Endothelial cell of umbilical vein (primary cell): ENCODE data around the gene TOMM34. TPM values are rescaled to one million over a fixed set of nuclear protein-coding genes. Genes with fewer than 3 reads are reported as not detected.

Experiments
- BruUV-seq: library from RNA; stranded (reverse); fragments of 400-500 nt; replicated peaks from 2 replicates; lab custom pipeline; 2021; lab: Mats Ljungman, UMichigan
- CTCF ChIA-PET: fragments of 300-600, 350-600 bp; sonication (Branson Sonifier 250); formaldehyde crosslinking; loops from one replicate; lab custom pipeline; 2021; ENCODE audit warnings: antibody characterized with exemption, inconsistent platforms; lab: Charles Lee
- POLR2A ChIA-PET: fragments of 300-600, 350-600 bp; sonication (Branson Sonifier 250); formaldehyde crosslinking; loops from one replicate; lab custom pipeline; 2021; ENCODE audit warnings: antibody characterized with exemption, inconsistent platforms; lab: Charles Lee
- DNase-seq: peaks from one replicate; pipeline ENCODE4 v3.0.0-alpha.2; 2011; ENCODE audit warnings: low read depth, low spot score
- FAIRE-seq: peaks from 2 replicates; lab custom pipeline; 2011; peaks lifted over from hg19 to GRCh38; lab: Jason Lieb, UNC
- H2AFZ ChIP-seq: 2 replicates; pipeline ENCODE4 v1.6.0; 2012; ENCODE audit warnings: low read depth, low read length, control low read depth, inconsistent platforms
- H3K27ac ChIP-seq: 2 replicates; pipeline ENCODE4 v1.5.1; 2011; ENCODE audit warnings: low read depth, mild to moderate bottlenecking, control low read depth, low read length, moderate library complexity; ENCODE audit not compliant: insufficient read depth
- H3K27me3 ChIP-seq, 2 experiments: 2 replicates each; pipeline versions ENCODE4 v1.6.0 to v1.6.1; 2011; ENCODE audit warnings: low read length in 2 of 2, mixed read lengths in 1 of 2; ENCODE audit not compliant: control insufficient read depth in 2 of 2, insufficient read depth in 2 of 2
- H3K36me3 ChIP-seq, 2 experiments: 2 replicates in 1 of 2; 3 replicates in 1 of 2; pipeline ENCODE4 v1.5.1; 2011; ENCODE audit warnings: low read length in 2 of 2, mild to moderate bottlenecking in 1 of 2, moderate library complexity in 1 of 2; ENCODE audit not compliant: control insufficient read depth in 2 of 2, insufficient read depth in 2 of 2; ENCODE audit errors: extremely low read depth in 1 of 2
- H3K4me1 ChIP-seq: 3 replicates; pipeline ENCODE4 v1.5.1; 2011; ENCODE audit warnings: mild to moderate bottlenecking, low read length; ENCODE audit not compliant: control insufficient read depth, insufficient read depth; ENCODE audit errors: extremely low read depth
- H3K4me2 ChIP-seq: 2 replicates; pipeline ENCODE4 v1.6.1; 2011; ENCODE audit warnings: low read length, control low read depth, mixed read lengths; ENCODE audit not compliant: insufficient read depth
- H3K4me3 ChIP-seq, 3 experiments: fragments of 200-600 bp in 1 of 3; sonication (generic), shearing (Covaris generic) in 1 of 3; replicated peaks in 1 of 3; 2 replicates each; pipeline ENCODE4 v1.5.1; 2011 to 2016; ENCODE audit warnings: control low read depth in 3 of 3, low read length in 3 of 3, mild to moderate bottlenecking in 2 of 3, inconsistent platforms in 1 of 3, low read depth in 1 of 3, moderate library complexity in 1 of 3; ENCODE audit not compliant: insufficient read depth in 1 of 3
- H3K79me2 ChIP-seq: 2 replicates; pipeline ENCODE4 v1.6.0; 2012; ENCODE audit warnings: low read length, inconsistent platforms; ENCODE audit not compliant: control insufficient read depth, insufficient read depth
- H3K9ac ChIP-seq: replicated peaks from 2 replicates; pipeline ENCODE3; 2011; ENCODE audit warnings: low read length, control low read depth; ENCODE audit not compliant: insufficient read depth; ENCODE audit errors: extremely low read depth
- H3K9me1 ChIP-seq: replicated peaks from 3 replicates; pipeline ENCODE4 v1.6.0; 2011; ENCODE audit warnings: mild to moderate bottlenecking, low read length; ENCODE audit not compliant: control insufficient read depth, insufficient read depth; ENCODE audit errors: extremely low read depth
- H3K9me3 ChIP-seq: replicated peaks from 2 replicates; pipeline ENCODE4 v1.5.1; 2012; ENCODE audit warnings: low read length, inconsistent platforms; ENCODE audit not compliant: control insufficient read depth, insufficient read depth
- H4K20me1 ChIP-seq: replicated peaks from 2 replicates; pipeline ENCODE3; 2011; ENCODE audit warnings: mild to moderate bottlenecking, low read length; ENCODE audit not compliant: control insufficient read depth, insufficient read depth; ENCODE audit errors: extremely low read depth
- CTCF ChIP-seq, 2 donors: IDR thresholded peaks; 1 replicate in 1 of 2; 2 replicates in 1 of 2; pipeline ENCODE4 v1.5.1; 2011; ENCODE audit warnings: low read length in 2 of 2, mild to moderate bottlenecking in 2 of 2, moderate library complexity in 2 of 2, control low read depth in 1 of 2, inconsistent platforms in 1 of 2, low read depth in 1 of 2; ENCODE audit not compliant: insufficient read depth in 1 of 2; ENCODE audit errors: extremely low read depth in 1 of 2
- EZH2 ChIP-seq: IDR thresholded peaks from 2 replicates; pipeline ENCODE4 v1.6.1; 2012; ENCODE audit warnings: borderline replicate concordance, low read depth, mild to moderate bottlenecking, moderate library complexity, low read length, inconsistent platforms; ENCODE audit not compliant: severe bottlenecking
- FOS ChIP-seq: IDR thresholded peaks from 2 replicates; pipeline ENCODE4 v1.6.1; 2011; ENCODE audit warnings: mild to moderate bottlenecking, low read length, moderate library complexity, borderline replicate concordance; ENCODE audit not compliant: insufficient read depth
- GATA2 ChIP-seq: IDR thresholded peaks from 2 replicates; pipeline ENCODE4 v1.7.0; 2011; ENCODE audit warnings: low read depth, mild to moderate bottlenecking, moderate library complexity, mixed read lengths, low read length; ENCODE audit not compliant: insufficient read length, insufficient read depth
- JUN ChIP-seq: IDR thresholded peaks from 2 replicates; pipeline ENCODE4 v1.6.1; 2011; ENCODE audit warnings: borderline replicate concordance, low read depth; ENCODE audit not compliant: insufficient read length, insufficient read depth
- MAX ChIP-seq: IDR thresholded peaks from 2 replicates; pipeline ENCODE4 v1.6.1; 2011; ENCODE audit not compliant: insufficient read depth, insufficient read length
- MYC ChIP-seq: IDR thresholded peaks from one replicate; pipeline ENCODE4 v1.6.1; 2011; ENCODE audit warnings: mild to moderate bottlenecking, low read depth, low read length
- POLR2A ChIP-seq: IDR thresholded peaks from 2 replicates; pipeline ENCODE4 v1.6.1; 2012; ENCODE audit warnings: low read depth, mild to moderate bottlenecking, control low read depth, low read length
- POLR2AphosphoS5 ChIP-seq: IDR thresholded peaks from 2 replicates; pipeline ENCODE4 v1.6.1; 2012; ENCODE audit warnings: low read depth, mild to moderate bottlenecking, control low read depth, low read length, moderate library complexity; ENCODE audit not compliant: insufficient read depth
- dilution Hi-C: fragments of 300-500 bp; cut with MboI; formaldehyde crosslinking; loops from one replicate; pipeline ENCODE4 v1.15.0; 2019; ENCODE audit warnings: low sequenced_read_pairs; ENCODE audit not compliant: extremely low pct_ligation_motif_present
- intact Hi-C: fragments of 100-400 bp; cut with micrococcal nuclease; formaldehyde crosslinking; loops from one replicate; pipeline ENCODE4 v1.10.0; 2022
- polyA plus RNA-seq, 4 experiments: library from polyadenylated mRNA; depleted of rRNA in 3 of 4; stranded (reverse) in 3 of 4; unstranded in 1 of 4; fragments of >200 nt; gene quantifications; 2 replicates each; pipeline versions ENCODE4 v1.2.1 to v1.2.3, GENCODE V29; 2011 to 2012; ENCODE audit warnings: missing spikeins in 1 of 4
- total RNA-seq: library from RNA; stranded (reverse); gene quantifications from 2 replicates; pipeline ENCODE4 v1.2.3, GENCODE V29; 2021

Gene TOMM34
- total and polyA plus RNA-seq, 2 donors (not counting 3 experiments of a cell fraction or from before 2014, with no cell fraction given), result 36.3 to 44.2 TPM

GRCh38 chr20:44941120-44941691 lies 19.0 kb downstream of the TOMM34 start:
- Histone ChIP-seq H3K4me1 (peaks cover 12% of the 10 kb centered on the region), H3K9me1 (no peaks in the 10 kb centered on the region), H3K4me2 (no peak overlapping the region), H3K9ac (no peak overlapping the region), H3K4me3 (no peak overlapping the region), H3K9me3 (no peaks in the 10 kb centered on the region), H3K27me3 (no peaks in the 10 kb centered on the region), H2AFZ (no peak overlapping the region), H3K79me2 (no peaks in the 10 kb centered on the region), H4K20me1 (no peaks in the 10 kb centered on the region), H3K27ac (no peak overlapping the region), H3K36me3 (peaks cover 11 to 25% of the 10 kb centered on the region in 2 experiments)
- dilution Hi-C loops, result no loop called here
- no TSS peak for BruUV-seq
- intact Hi-C loops, result no loop called here
- FAIRE-seq (peak; percentile 46), DNase-seq (no peak)
- TF ChIP-seq GATA2 (no peak), POLR2A (no peak), MYC (no peak), EZH2 (no peak), CTCF (IDR thresholded peaks at IDR 0.05; ENCODE audit: extremely low read depth in 1 of 2, insufficient read depth in 1 of 2, low read depth in 1 of 2, low read length in 2 of 2) (no peak)
- ChIA-PET POLR2A (interaction anchor here (0.5 kb wide), 1 partner anchor 32 kb away, joined by 4 read pairs; the partner anchor contains the start of gene PABPC1L), CTCF (interaction anchor here (0.6 to 1.5 kb wide), 2 partner anchors 9 to 32 kb away, joined by 3 to 5 read pairs; no protein-coding TSS in a partner anchor)

- ChIA-PET CTCF (interaction anchor here (0.6 to 1.1 kb wide), 3 partner anchors 157 to 1437 kb away, joined by 3 to 4 read pairs (median 3); no protein-coding TSS in a partner anchor), POLR2A (no interaction called here)
- intact Hi-C loops (no loop called here), dilution Hi-C loops (no loop called here)
- Histone ChIP-seq H3K4me3 (no peak overlapping the region), H4K20me1 (no peaks in the 10 kb centered on the region), H2AFZ (no peak overlapping the region), H3K27ac (peak overlapping the region; percentile 2), H3K9me3 (no peaks in the 10 kb centered on the region), H3K9me1 (no peaks in the 10 kb centered on the region), H3K27me3 (no peaks in the 10 kb centered on the region), H3K4me1 (peaks cover 12% of the 10 kb centered on the region), H3K79me2 (no peaks in the 10 kb centered on the region), H3K4me2 (no peak overlapping the region), H3K9ac (no peak overlapping the region), H3K36me3 (peaks cover 7 to 22% of the 10 kb centered on the region in 2 experiments)
- no peak for TF ChIP-seq JUN
- TF ChIP-seq GATA2, result no peak
- no peak for TF ChIP-seq EZH2
- TF ChIP-seq POLR2AphosphoS5, result peak; percentile 41
- TF ChIP-seq CTCF (IDR thresholded peaks at IDR 0.05; ENCODE audit: extremely low read depth in 1 of 2, insufficient read depth in 1 of 2, low read depth in 1 of 2, low read length in 2 of 2), result no peak
- peak; percentile 15 for TF ChIP-seq FOS
- TF ChIP-seq MYC, result no peak
- no peak for TF ChIP-seq POLR2A
- TF ChIP-seq MAX, result no peak
- BruUV-seq, result no TSS peak
- FAIRE-seq (peak; percentile 85), DNase-seq (peak; percentile 36)
These were observed 21.6 kb downstream of the TOMM34 start for GRCh38 chr20:44938637-44939036.
